Trophoblast cell (in vitro differentiated cells and primary cell): Measurements from ENCODE around the gene AOX1.

ENCODE experiments used
- DNase-seq, 2 donors: peaks; one replicate each; pipeline ENCODE4 v3.0.0-alpha.2; 2016
- H2AFZ ChIP-seq: 2 replicates; pipeline ENCODE4 v1.6.1; 2013; ENCODE audit warnings: low read length, moderate library complexity, mild to moderate bottlenecking; ENCODE audit not compliant: insufficient read depth, poor library complexity
- H2AK5ac ChIP-seq: 2 replicates; pipeline ENCODE4 v1.6.1; 2013; ENCODE audit warnings: mild to moderate bottlenecking, low read length
- H2BK120ac ChIP-seq: 2 replicates; pipeline ENCODE4 v1.6.1; 2013; ENCODE audit warnings: low read length, mild to moderate bottlenecking, moderate library complexity; ENCODE audit not compliant: insufficient read depth, poor library complexity
- H2BK12ac ChIP-seq: 2 replicates; pipeline ENCODE4 v1.6.1; 2013; ENCODE audit warnings: mild to moderate bottlenecking, low read length, moderate library complexity
- H2BK5ac ChIP-seq: 2 replicates; pipeline ENCODE4 v1.6.1; 2013; ENCODE audit warnings: low read length, low read depth, moderate library complexity, mild to moderate bottlenecking; ENCODE audit not compliant: poor library complexity
- H3K14ac ChIP-seq: 2 replicates; pipeline ENCODE4 v1.6.1; 2013; ENCODE audit warnings: mild to moderate bottlenecking, low read length
- H3K18ac ChIP-seq: 2 replicates; pipeline ENCODE4 v1.6.1; 2013; ENCODE audit warnings: mild to moderate bottlenecking, low read length
- H3K23ac ChIP-seq: 2 replicates; pipeline ENCODE4 v1.6.1; 2013; ENCODE audit warnings: low read length
- H3K27ac ChIP-seq: 2 replicates; pipeline ENCODE4 v1.5.1; 2013; ENCODE audit warnings: low read depth, mild to moderate bottlenecking, inconsistent platforms, low read length, moderate library complexity
- H3K27me3 ChIP-seq: 2 replicates; pipeline ENCODE4 v1.6.1; 2013; ENCODE audit warnings: inconsistent platforms, mild to moderate bottlenecking, low read length, moderate library complexity; ENCODE audit not compliant: insufficient read depth
- H3K36me3 ChIP-seq, 2 experiments: 1 replicate in 1 of 2; 2 replicates in 1 of 2; pipeline ENCODE4 v1.6.1; 2013; ENCODE audit warnings: low read length in 2 of 2, mild to moderate bottlenecking in 2 of 2, moderate library complexity in 1 of 2; ENCODE audit not compliant: insufficient read depth in 2 of 2, control insufficient read depth in 1 of 2
- H3K4ac ChIP-seq: 2 replicates; pipeline ENCODE4 v1.6.1; 2013; ENCODE audit warnings: low read depth, mild to moderate bottlenecking, low read length, moderate library complexity
- H3K4me1 ChIP-seq, 2 experiments: 1 replicate in 1 of 2; 2 replicates in 1 of 2; pipeline ENCODE4 v1.6.1; 2013; ENCODE audit warnings: low read length in 2 of 2, mild to moderate bottlenecking in 2 of 2, moderate library complexity in 1 of 2; ENCODE audit not compliant: insufficient read depth in 2 of 2, control insufficient read depth in 1 of 2
- H3K4me2 ChIP-seq: 2 replicates; pipeline ENCODE4 v1.6.1; 2013; ENCODE audit warnings: inconsistent platforms, mild to moderate bottlenecking, low read length, moderate library complexity
- H3K4me3 ChIP-seq: 2 replicates; pipeline ENCODE4 v1.5.1; 2013; ENCODE audit warnings: mild to moderate bottlenecking, low read depth, low read length, inconsistent platforms
- H3K79me1 ChIP-seq: one replicate; pipeline ENCODE4 v1.6.1; 2013; ENCODE audit warnings: low read length
- H3K79me2 ChIP-seq: 2 replicates; pipeline ENCODE4 v1.6.1; 2013; ENCODE audit warnings: low read length, mild to moderate bottlenecking; ENCODE audit not compliant: control insufficient read depth, insufficient read depth, poor library complexity
- H3K9ac ChIP-seq: 2 replicates; pipeline ENCODE4 v1.6.1; 2013; ENCODE audit warnings: mild to moderate bottlenecking, low read length
- H3K9me3 ChIP-seq: 2 replicates; pipeline ENCODE4 v1.6.1; 2013; ENCODE audit warnings: low read depth, mild to moderate bottlenecking, control low read depth, inconsistent platforms, low read length; ENCODE audit not compliant: insufficient read depth
- H4K12ac ChIP-seq: 2 replicates; pipeline ENCODE4 v1.6.1; 2013; ENCODE audit warnings: low read depth, mild to moderate bottlenecking, low read length, moderate library complexity
- H4K8ac ChIP-seq: 2 replicates; pipeline ENCODE4 v1.6.1; 2013; ENCODE audit warnings: low read depth, mild to moderate bottlenecking, low read length, moderate library complexity
- H4K91ac ChIP-seq: one replicate; pipeline ENCODE4 v1.6.1; 2013; ENCODE audit warnings: low read depth, mild to moderate bottlenecking, low read length, moderate library complexity
- WGBS: extraction: QIAGEN DNeasy Blood & Tissue Kit; methylation state at CpG from one replicate; pipeline ENCODE4 v1.1.7; 2013; ENCODE audit warnings: missing lambda C conversion rate; ENCODE audit not compliant: insufficient read length, insufficient coverage; ENCODE audit errors: extremely low coverage; 5-methylcytosine and 5-hydroxymethylcytosine counted together

Gene AOX1

GRCh38 chr2:200655918-200656580 is 70.2 kb downstream of the AOX1 start:
- WGBS = no CpG with 5 or more reads among the region's 3 CpGs
- Histone ChIP-seq H3K14ac (no peak overlapping the region), H3K4me2 (no peak overlapping the region), H3K27ac (no peak overlapping the region), H3K27me3 (no peaks in the 10 kb centered on the region), H3K4me1 (no peaks in the 10 kb centered on the region), H3K23ac (no peak overlapping the region), H3K4ac (no peak overlapping the region), H2AFZ (no peak overlapping the region), H3K36me3 (no peaks in the 10 kb centered on the region), H3K9me3 (no peaks in the 10 kb centered on the region), H2BK12ac (no peak overlapping the region), H3K4me3 (no peak overlapping the region), H3K9ac (no peak overlapping the region), H3K18ac (no peak overlapping the region), H4K12ac (no peak overlapping the region), H3K79me1 (no peaks in the 10 kb centered on the region), H3K79me2 (no peaks in the 10 kb centered on the region), H4K8ac (no peak overlapping the region), H2AK5ac (no peak overlapping the region), H2BK120ac (no peak overlapping the region), H4K91ac (no peak overlapping the region), H2BK5ac (no peak overlapping the region)
- DNase-seq = no peak

GRCh38 chr2:200658278-200658864 is 72.6 kb downstream of the AOX1 start:
- no CpG with 5 or more reads among the region's 5 CpGs for WGBS
- Histone ChIP-seq H2AK5ac (no peak overlapping the region), H4K12ac (no peak overlapping the region), H3K4me1 (peaks cover 4 to 8% of the 10 kb centered on the region in 2 experiments), H2BK5ac (no peak overlapping the region), H3K4me3 (no peak overlapping the region), H3K79me1 (peaks cover 6% of the 10 kb centered on the region), H2AFZ (no peak overlapping the region), H3K14ac (no peak overlapping the region), H2BK120ac (no peak overlapping the region), H2BK12ac (no peak overlapping the region), H4K91ac (no peak overlapping the region), H3K79me2 (no peaks in the 10 kb centered on the region), H3K27ac (no peak overlapping the region), H3K27me3 (no peaks in the 10 kb centered on the region), H3K9me3 (no peaks in the 10 kb centered on the region), H3K9ac (no peak overlapping the region), H3K4ac (no peak overlapping the region), H3K36me3 (no peaks in the 10 kb centered on the region), H3K18ac (no peak overlapping the region), H3K4me2 (no peak overlapping the region), H4K8ac (no peak overlapping the region), H3K23ac (no peak overlapping the region)
- DNase-seq = no peak

- peaks cover 4 to 9% of the 10 kb centered on the region in 2 experiments for H3K4me1 ChIP-seq
- no peak overlapping the region for H2BK5ac ChIP-seq
- no peak overlapping the region for H4K91ac ChIP-seq
- H2BK12ac ChIP-seq = no peak overlapping the region
- no peak overlapping the region for H4K8ac ChIP-seq
- no peak overlapping the region for H2BK120ac ChIP-seq
- H2AK5ac ChIP-seq = no peak overlapping the region
- H3K23ac ChIP-seq = no peak overlapping the region
- H3K18ac ChIP-seq = no peak overlapping the region
- H3K4ac ChIP-seq = no peak overlapping the region
- no peak overlapping the region for H3K4me2 ChIP-seq
- H3K9ac ChIP-seq = no peak overlapping the region
- no CpG with 5 or more reads among the region's 4 CpGs for WGBS
- no peaks in the 10 kb centered on the region for H3K27me3 ChIP-seq
- no peaks in the 10 kb centered on the region for H3K9me3 ChIP-seq
- DNase-seq = no peak
- no peaks in the 10 kb centered on the region for H3K79me2 ChIP-seq
- no peaks in the 10 kb centered on the region for H3K36me3 ChIP-seq
- H3K27ac ChIP-seq = no peak overlapping the region
- peaks cover 7% of the 10 kb centered on the region for H3K79me1 ChIP-seq
- no peak overlapping the region for H2AFZ ChIP-seq
- no peak overlapping the region for H3K14ac ChIP-seq
- H4K12ac ChIP-seq = no peak overlapping the region
- no peak overlapping the region for H3K4me3 ChIP-seq
Measured at GRCh38 chr2:200659410-200659809, 73.6 kb downstream of the AOX1 start.

- Histone ChIP-seq H2BK5ac (no peak overlapping the region), H3K9me3 (no peaks in the 10 kb centered on the region), H3K27me3 (no peaks in the 10 kb centered on the region), H4K91ac (no peak overlapping the region), H3K23ac (no peak overlapping the region), H3K79me1 (peaks cover 7% of the 10 kb centered on the region), H3K27ac (no peak overlapping the region), H2BK120ac (no peak overlapping the region), H3K36me3 (no peaks in the 10 kb centered on the region), H3K4ac (no peak overlapping the region), H3K4me2 (no peak overlapping the region), H3K18ac (no peak overlapping the region), H2AFZ (no peak overlapping the region), H3K4me3 (no peak overlapping the region), H3K79me2 (no peaks in the 10 kb centered on the region), H3K14ac (no peak overlapping the region), H2BK12ac (no peak overlapping the region), H3K4me1 (peaks cover 4 to 9% of the 10 kb centered on the region in 2 experiments), H3K9ac (no peak overlapping the region), H2AK5ac (no peak overlapping the region), H4K8ac (no peak overlapping the region), H4K12ac (no peak overlapping the region)
- no peak for DNase-seq
- WGBS = no CpG with 5 or more reads among the region's 1 CpG
Measured at GRCh38 chr2:200661477-200661876, 75.7 kb downstream of the AOX1 start.
